Measurements from ENCODE around the gene NPFF.

The NPFF gene

DNA sequence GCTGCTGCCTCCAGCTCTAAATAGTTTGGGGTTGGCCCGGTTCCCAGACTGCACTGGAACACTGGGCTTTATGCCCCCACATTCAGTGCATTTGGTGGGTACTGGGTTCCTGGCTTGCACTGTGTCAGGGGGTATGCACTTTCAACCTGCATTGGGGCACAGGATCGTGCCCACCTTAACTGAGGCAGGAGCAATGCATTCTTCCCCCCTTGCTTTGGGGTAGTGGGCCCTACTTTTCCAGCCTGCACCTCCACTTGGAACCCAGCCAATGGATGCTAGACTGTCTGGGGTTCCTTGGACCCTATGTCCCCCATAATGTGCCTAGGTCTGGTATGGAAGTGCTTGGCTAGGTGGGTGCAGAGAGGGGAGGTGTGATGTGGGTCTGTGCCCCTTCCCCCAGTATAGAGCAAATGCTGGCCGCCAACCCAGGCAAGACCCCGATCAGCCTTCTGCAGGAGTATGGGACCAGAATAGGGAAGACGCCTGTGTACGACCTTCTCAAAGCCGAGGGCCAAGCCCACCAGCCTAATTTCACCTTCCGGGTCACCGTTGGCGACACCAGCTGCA lies 5.6 kb downstream of the NPFF start:
- DNase-seq (ENCODE audit: low spot score) = no peak
- TF ChIP-seq, protein P1, sequence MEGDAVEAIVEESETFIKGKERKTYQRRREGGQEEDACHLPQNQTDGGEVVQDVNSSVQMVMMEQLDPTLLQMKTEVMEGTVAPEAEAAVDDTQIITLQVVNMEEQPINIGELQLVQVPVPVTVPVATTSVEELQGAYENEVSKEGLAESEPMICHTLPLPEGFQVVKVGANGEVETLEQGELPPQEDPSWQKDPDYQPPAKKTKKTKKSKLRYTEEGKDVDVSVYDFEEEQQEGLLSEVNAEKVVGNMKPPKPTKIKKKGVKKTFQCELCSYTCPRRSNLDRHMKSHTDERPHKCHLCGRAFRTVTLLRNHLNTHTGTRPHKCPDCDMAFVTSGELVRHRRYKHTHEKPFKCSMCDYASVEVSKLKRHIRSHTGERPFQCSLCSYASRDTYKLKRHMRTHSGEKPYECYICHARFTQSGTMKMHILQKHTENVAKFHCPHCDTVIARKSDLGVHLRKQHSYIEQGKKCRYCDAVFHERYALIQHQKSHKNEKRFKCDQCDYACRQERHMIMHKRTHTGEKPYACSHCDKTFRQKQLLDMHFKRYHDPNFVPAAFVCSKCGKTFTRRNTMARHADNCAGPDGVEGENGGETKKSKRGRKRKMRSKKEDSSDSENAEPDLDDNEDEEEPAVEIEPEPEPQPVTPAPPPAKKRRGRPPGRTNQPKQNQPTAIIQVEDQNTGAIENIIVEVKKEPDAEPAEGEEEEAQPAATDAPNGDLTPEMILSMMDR (IDR thresholded peaks at IDR 0.05; ENCODE audit: extremely low read depth, insufficient read depth, missing control alignments) = no peak
- in situ Hi-C loops (cut with MboI; ENCODE audit: low pct_unique_long_range_greater_than_20kb, low sequenced_read_pairs, unreplicated experiment) = no loop called here

DNA sequence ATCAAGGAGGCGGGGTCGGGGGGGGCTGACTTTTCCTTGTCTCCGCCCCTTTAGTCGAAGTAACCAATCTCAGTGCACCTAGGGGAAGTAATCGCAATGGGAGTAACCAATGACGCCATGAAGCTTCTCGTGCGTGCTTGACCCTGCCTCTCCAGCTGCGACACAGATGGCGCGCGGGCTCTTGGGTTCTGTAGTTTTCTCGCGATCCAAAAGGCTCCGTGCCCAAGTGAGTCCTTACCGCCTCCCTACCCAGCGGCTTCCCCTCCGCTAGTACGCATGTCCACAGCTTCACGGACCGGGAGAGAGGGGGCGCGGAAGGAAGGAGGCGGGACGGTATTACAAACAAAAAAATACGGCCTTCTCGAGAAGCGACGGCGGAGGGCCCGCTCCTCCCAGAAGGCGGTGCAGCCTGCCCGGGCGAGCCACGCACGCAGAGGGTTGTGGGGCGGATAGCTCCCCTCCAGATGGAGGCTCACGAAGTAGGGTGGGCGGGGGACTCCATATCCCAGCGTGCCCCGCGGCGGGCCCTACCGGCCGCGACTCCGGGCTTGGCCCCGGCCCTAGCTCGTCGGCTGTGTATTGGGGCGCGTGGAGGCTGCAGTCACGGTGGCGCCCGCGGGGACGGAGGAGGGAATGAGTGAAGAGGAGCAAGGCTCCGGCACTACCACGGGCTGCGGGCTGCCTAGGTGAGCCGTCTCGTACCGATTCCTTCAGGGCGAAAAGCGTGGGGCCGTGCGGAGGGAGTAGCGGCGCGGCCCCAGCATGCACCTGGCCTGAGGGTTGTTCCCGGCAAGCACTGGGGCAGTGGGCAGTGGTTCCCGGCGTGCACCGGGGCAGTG lies 6.3 kb downstream of the NPFF start, which contains the start of gene TARBP2:
TSS of gene TARBP2 (plus strand) at position 508 of the 839 bp plus-strand sequence. CDS start at position 634, 126 bp downstream.
- DNase-seq (ENCODE audit: low spot score) = peak; percentile 98
- in situ Hi-C loops (cut with MboI; ENCODE audit: low pct_unique_long_range_greater_than_20kb, low sequenced_read_pairs, unreplicated experiment) = no loop called here
- TF ChIP-seq, protein P1 (IDR thresholded peaks at IDR 0.05; ENCODE audit: extremely low read depth, insufficient read depth, missing control alignments) = no peak

DNA sequence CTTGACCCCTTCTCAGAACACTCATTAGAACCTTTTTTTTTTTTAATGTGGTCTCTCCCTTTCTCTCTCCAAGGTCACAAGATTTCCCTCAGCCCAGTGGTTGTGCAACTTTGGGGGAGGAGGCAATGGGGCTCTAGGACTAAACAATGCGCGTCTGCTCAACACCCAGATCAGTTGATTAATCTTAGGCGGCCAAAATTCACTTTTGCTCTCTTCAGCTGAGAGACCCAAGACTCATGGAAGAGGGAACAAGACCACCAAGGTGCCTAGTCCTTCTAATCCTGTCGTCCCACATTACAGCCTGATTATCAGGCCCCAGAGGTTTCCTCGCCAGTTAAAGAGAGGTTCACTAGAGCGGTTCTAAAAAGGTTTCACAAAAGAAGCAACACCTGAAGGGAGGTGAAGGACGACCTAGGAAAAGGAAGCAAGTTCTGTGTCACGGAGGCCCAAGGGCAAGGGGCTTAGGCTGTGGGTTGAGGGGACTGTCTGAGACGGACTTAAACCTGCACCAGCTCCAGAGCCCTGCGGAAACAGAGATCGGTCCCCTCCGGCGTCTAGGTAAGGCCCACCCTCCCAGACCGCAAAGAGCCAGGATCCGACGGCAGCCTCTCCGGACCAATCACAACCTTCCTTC lies 7.0 kb downstream of the NPFF start:
- DNase-seq (ENCODE audit: low spot score) = no peak
- in situ Hi-C loops (cut with MboI; ENCODE audit: low pct_unique_long_range_greater_than_20kb, low sequenced_read_pairs, unreplicated experiment) = no loop called here
- TF ChIP-seq, protein P1 (IDR thresholded peaks at IDR 0.05; ENCODE audit: extremely low read depth, insufficient read depth, missing control alignments) = no peak

DNA sequence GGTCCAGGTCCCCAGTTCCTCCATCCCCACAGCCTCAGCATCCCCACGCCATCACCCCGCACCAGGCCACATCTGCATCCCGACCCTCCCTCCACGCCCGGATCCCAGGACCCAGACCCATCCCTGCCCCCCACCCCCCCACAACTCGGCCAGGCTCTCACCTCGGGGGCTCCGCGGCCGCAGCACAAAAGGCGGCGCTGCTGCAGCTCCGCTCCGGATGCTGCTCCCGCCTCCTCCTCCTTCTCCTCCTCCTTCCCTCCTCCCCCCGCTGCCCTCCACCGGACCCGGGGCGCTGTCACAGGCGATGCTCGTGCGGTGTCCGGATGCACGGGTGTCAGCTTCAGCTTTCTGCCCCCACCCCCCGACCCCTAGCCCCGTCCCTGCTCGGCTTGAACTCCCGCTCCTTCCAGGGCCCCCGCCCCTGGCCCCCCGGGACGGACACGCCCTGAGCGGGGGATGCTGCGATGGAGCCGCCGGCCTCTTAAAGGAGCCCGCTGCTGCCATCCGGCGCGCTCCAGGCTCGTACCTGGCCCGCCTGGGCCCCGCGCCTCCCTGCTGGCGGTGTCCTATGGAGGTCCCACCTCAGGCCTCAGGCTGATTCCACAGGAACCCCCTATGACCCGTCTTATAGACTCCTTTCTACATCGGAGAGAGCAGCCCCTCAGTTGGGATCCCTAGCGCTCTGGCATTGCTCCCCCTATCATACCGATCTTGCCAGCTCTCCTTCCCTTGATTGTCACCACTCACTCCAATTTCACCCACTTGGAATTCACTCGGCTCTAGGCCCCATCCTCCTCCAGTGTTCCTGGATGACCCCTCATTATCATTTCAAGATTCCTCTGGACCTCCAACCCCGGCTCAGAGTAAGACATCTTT lies 7.8 kb downstream of the NPFF start, which contains the start of gene MAP3K12:
TSS of gene MAP3K12 (minus strand) at position 193 of the 876 bp plus-strand sequence. CDS start 12,067 bp downstream, outside the sequence.
- TF ChIP-seq, protein P1 (IDR thresholded peaks at IDR 0.05; ENCODE audit: extremely low read depth, insufficient read depth, missing control alignments) = peak; percentile 26
- DNase-seq (ENCODE audit: low spot score) = peak; percentile 62
- in situ Hi-C loops (cut with MboI; ENCODE audit: low pct_unique_long_range_greater_than_20kb, low sequenced_read_pairs, unreplicated experiment) = no loop called here

DNA sequence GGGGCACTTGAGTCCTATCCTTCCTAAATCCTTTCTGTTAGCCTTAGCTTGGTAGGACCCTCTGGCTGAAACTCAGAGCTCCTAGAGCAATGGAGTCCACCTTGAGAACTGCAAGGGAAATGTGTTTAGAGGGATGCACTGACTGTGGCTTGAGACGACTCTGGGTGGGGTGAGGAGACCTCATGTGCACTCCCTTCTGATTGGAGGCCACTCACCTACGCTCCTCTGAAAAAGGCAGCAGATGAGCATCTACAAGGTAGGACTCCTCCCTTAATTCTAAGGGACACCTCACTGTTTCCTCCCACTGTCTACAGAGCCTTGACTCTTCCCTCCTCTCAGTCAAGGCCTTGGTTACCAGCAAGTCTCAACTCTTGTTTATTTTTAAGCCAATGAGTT lies 9.1 kb downstream of the NPFF start:
- in situ Hi-C loops (cut with MboI; ENCODE audit: low pct_unique_long_range_greater_than_20kb, low sequenced_read_pairs, unreplicated experiment) = no loop called here
- DNase-seq (ENCODE audit: low spot score) = no peak
- TF ChIP-seq, protein P1 (IDR thresholded peaks at IDR 0.05; ENCODE audit: extremely low read depth, insufficient read depth, missing control alignments) = no peak

DNA sequence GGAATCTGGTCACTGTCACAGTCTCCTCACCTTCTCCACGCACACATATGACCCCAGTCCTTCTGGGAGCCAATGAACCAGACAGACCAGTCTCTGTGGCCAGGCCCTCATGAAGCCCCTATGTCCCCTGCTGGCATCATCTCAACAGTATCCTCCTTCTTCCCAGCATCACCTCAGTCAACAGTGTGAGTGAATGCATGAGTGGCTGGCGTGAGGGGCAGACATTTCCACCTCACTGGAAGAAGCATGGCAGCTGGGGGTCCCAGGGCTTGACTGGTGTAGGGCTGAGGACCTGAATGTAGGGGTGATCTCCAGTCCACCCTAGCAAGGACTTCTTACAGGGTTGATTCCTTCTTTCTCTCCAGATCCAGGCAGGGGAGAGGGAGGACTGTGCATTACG lies 9.8 kb downstream of the NPFF start:
- TF ChIP-seq, protein P1 (IDR thresholded peaks at IDR 0.05; ENCODE audit: extremely low read depth, insufficient read depth, missing control alignments) = no peak
- no peak for DNase-seq (ENCODE audit: low spot score)
- in situ Hi-C loops (cut with MboI; ENCODE audit: low pct_unique_long_range_greater_than_20kb, low sequenced_read_pairs, unreplicated experiment) = no loop called here

Measured in GM13977 (cell line).